ENCODE data around the gene EFNA2. TPM values are rescaled to one million over a fixed set of nuclear protein-coding genes. Genes with fewer than 3 reads are reported as not detected.

The EFNA2 gene
- total RNA-seq, 1 experiment from 2014 or later = 12.2 TPM

GRCh38 chr19:1288833-1289685 lies 3.4 kb downstream of the EFNA2 start:
- Histone ChIP-seq H3K4me2 (ENCODE audit: low read length) (no peak overlapping the region), H3K27ac (ENCODE audit: low read depth, low read length) (no peak overlapping the region), H3K79me2 (ENCODE audit: insufficient read depth, low read length) (no peaks in the 10 kb centered on the region), H3K9me3 (ENCODE audit: control insufficient read depth in 1 of 2, insufficient read depth in 1 of 2, low read depth in 1 of 2, low read length in 2 of 2) (no peaks in the 10 kb centered on the region), H3K4me3 (replicated peaks in 1 of 2; ENCODE audit: low read depth in 1 of 2, low read length in 2 of 2) (no peak overlapping the region), H2AFZ (ENCODE audit: low read depth, low read length, poor library complexity, severe bottlenecking) (no peak overlapping the region), H3K9me2 (ENCODE audit: insufficient read depth) (no peaks in the 10 kb centered on the region), H3K27me3 (ENCODE audit: insufficient read depth, low read length) (no peaks in the 10 kb centered on the region), H3K4me1 (ENCODE audit: control insufficient read depth in 1 of 2, insufficient read depth in 2 of 2, low read length in 2 of 2) (peaks cover 17 to 34% of the 10 kb centered on the region in 2 experiments), H4K20me1 (ENCODE audit: insufficient read depth) (no peaks in the 10 kb centered on the region), H3K9ac (ENCODE audit: low read length) (no peak overlapping the region), H3K36me3 (ENCODE audit: control insufficient read depth in 1 of 2, insufficient read depth in 2 of 2, low read length in 2 of 2) (no peaks in the 10 kb centered on the region)
- DNase-seq (ENCODE audit: low read depth, low spot score) (no peak), ATAC-seq (no peak)
- intact Hi-C loops (cut with micrococcal nuclease) = no loop called here
- ChIA-PET CTCF (no interaction called here), POLR2A (no interaction called here), RAD21 (ENCODE audit: low non-redundant PET in 1 of 2, low total read pairs in 2 of 2, uncharacterized antibody in 2 of 2, unreplicated experiment in 2 of 2) (no interaction called here)
- no TSS peak for BruUV-seq (replicated peaks)
- no peak for TF ChIP-seq TCF7L2 (IDR thresholded peaks at IDR 0.05; ENCODE audit: borderline replicate concordance, extremely low read depth, insufficient read depth, insufficient read length)
- no peak for TF ChIP-seq POLR2AphosphoS5 (IDR thresholded peaks at IDR 0.05; ENCODE audit: low read depth, low read length)
- no peak for TF ChIP-seq CBX3 (IDR thresholded peaks at IDR 0.05; ENCODE audit: low read depth)
- TF ChIP-seq ZNF274 (IDR thresholded peaks at IDR 0.05; ENCODE audit: low read depth, low read length) = no peak
- no peak for TF ChIP-seq SRF (IDR thresholded peaks at IDR 0.05; ENCODE audit: low read depth)
- TF ChIP-seq REST (IDR thresholded peaks at IDR 0.05; ENCODE audit: low read depth) = no peak
- no peak for TF ChIP-seq MAX (IDR thresholded peaks at IDR 0.05)
- no peak for TF ChIP-seq SIN3A (IDR thresholded peaks at IDR 0.05; ENCODE audit: low read depth)
- no peak for TF ChIP-seq YY1 (IDR thresholded peaks at IDR 0.05; ENCODE audit: extremely low read depth, insufficient replicate concordance, low read depth, low read length)
- TF ChIP-seq CEBPB (IDR thresholded peaks at IDR 0.05; ENCODE audit: low read depth) = no peak
- no peak for TF ChIP-seq ZBTB33 (IDR thresholded peaks at IDR 0.05; ENCODE audit: extremely low read depth, insufficient replicate concordance, low read length)
- no peak for TF ChIP-seq EGR1 (IDR thresholded peaks at IDR 0.05; ENCODE audit: low read depth)
- no peak for TF ChIP-seq RAD21 (IDR thresholded peaks at IDR 0.05; ENCODE audit: low read depth)
- TF ChIP-seq JUND (IDR thresholded peaks at IDR 0.05) = no peak
- no peak for TF ChIP-seq SP1 (IDR thresholded peaks at IDR 0.05; ENCODE audit: low read depth)
- no peak for TF ChIP-seq ZFX (IDR thresholded peaks at IDR 0.05)
- no peak for TF ChIP-seq ELF1 (IDR thresholded peaks at IDR 0.05; ENCODE audit: borderline replicate concordance, low read depth)
- no peak for TF ChIP-seq CTCF (IDR thresholded peaks at IDR 0.05 in 2 of 3, conservative IDR thresholded peaks at IDR 0.05 in 1 of 3; ENCODE audit: borderline replicate concordance in 1 of 3, insufficient read depth in 1 of 3, low read depth in 2 of 3, low read length in 2 of 3)
- no peak for TF ChIP-seq EZH2phosphoT487 (IDR thresholded peaks at IDR 0.05; ENCODE audit: borderline replicate concordance)
- no peak for TF ChIP-seq POLR2A (IDR thresholded peaks at IDR 0.05; ENCODE audit: borderline replicate concordance, extremely low read depth, insufficient read depth, insufficient read length)
